Fibroblast of pulmonary artery (primary cell): Measurements from ENCODE around the gene ZNF385C.

Source experiments
- DNase-seq: peaks from one replicate; pipeline ENCODE4 v3.0.0-alpha.2; 2010; ENCODE audit warnings: low read depth
- H3K4me3 ChIP-seq: replicated peaks from 2 replicates; pipeline ENCODE4 v1.5.1; 2011; ENCODE audit warnings: low read depth, mild to moderate bottlenecking, control low read depth, low read length, moderate library complexity
- CTCF ChIP-seq: IDR thresholded peaks from 2 replicates; pipeline ENCODE4 v1.5.1; 2011; ENCODE audit warnings: mild to moderate bottlenecking, control low read depth, low read length, inconsistent platforms; ENCODE audit errors: missing control alignments

ZNF385C gene

GRCh38 chr17:42136654-42137051, 38.4 kb upstream of the ZNF385C start:
- DNase-seq = no peak
- no peak overlapping the region for H3K4me3 ChIP-seq
- no peak for TF ChIP-seq CTCF

- no peak overlapping the region for H3K4me3 ChIP-seq
- peak; percentile 84 for DNase-seq
- TF ChIP-seq CTCF = no peak
These were observed 37.7 kb upstream of the ZNF385C start for GRCh38 chr17:42135664-42136653.

- TF ChIP-seq CTCF = no peak
- no peak for DNase-seq
- H3K4me3 ChIP-seq = no peak overlapping the region
These were observed 36.9 kb upstream of the ZNF385C start for GRCh38 chr17:42135151-42135550.

DNA sequence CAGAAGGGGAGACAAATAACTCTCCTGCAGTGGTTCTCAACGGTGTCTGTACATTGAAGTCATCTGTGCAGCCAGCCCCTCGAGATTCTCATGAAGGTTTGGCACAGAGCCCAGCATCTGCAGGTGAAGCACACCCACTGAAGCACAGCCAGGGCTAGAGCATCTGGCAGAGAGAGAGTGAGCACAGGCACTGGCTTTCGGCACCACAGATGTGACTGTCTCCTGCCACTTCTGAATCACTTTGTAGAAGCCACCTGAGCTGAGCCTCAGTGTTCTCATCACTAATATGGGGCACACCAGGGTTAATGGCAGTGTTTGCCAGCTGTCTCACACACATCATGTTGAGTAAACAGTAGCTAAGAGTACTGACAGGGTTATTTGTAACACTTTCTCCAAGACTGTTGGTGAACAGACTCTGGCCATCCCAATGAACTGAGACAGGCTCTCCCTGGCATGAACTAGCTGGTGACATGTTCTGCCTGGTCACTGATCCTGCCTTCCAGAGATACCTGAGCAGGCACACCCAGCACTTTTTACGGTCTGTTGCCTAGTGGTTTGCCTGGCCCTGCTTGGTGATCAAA, 35.3 kb upstream of the ZNF385C start:
- H3K4me3 ChIP-seq = no peak overlapping the region
- DNase-seq = no peak
- no peak for TF ChIP-seq CTCF

- no peak for TF ChIP-seq CTCF
- no peak overlapping the region for H3K4me3 ChIP-seq
- peak; percentile 69 for DNase-seq
These were observed 34.7 kb upstream of the ZNF385C start for GRCh38 chr17:42132941-42133340.

DNA sequence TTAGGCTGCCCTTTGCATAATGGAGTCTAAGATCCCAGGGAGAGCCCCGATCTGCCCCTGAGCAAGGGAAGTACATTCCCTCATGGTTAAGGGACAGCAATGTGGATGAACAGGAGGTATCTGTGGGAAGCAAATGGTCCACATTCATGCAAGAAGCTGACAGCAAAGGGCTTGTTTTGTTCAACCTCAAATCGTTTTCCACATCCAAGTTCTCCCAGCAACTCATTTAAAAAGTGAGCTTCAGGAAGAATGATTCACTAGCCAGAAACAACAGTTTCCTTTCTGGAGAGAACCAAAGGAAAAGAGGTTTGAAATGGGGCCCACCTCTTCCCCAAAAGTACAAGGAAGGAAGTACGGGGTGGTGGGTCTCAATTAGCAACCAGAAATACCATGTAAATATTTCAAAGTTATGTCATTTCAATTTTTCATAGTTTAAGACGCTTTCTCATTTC, 33.7 kb upstream of the ZNF385C start:
- peak; percentile 63 for DNase-seq
- no peak overlapping the region for H3K4me3 ChIP-seq
- no peak for TF ChIP-seq CTCF
